Germinal center (tissue), 1 donor: Measurements from ENCODE around the gene C4orf51.

ENCODE experiments used
- DNase-seq: peaks from one replicate; pipeline ENCODE4 v3.0.0; 2012; ENCODE audit warnings: mixed read lengths, low spot score

C4orf51 gene

GRCh38 chr4:145757188-145757587, 77.2 kb downstream of the C4orf51 start:
- no peak for DNase-seq

- no peak for DNase-seq
Observed at GRCh38 chr4:145760176-145760575, 80.2 kb downstream of the C4orf51 start.

- no peak for DNase-seq
Observed at GRCh38 chr4:145760961-145761929, 81.3 kb downstream of the C4orf51 start.

- DNase-seq: no peak
Observed at GRCh38 chr4:145762719-145763118, 82.8 kb downstream of the C4orf51 start.

- DNase-seq: no peak
Observed at GRCh38 chr4:145763399-145763798, 83.5 kb downstream of the C4orf51 start.

GRCh38 chr4:145766273-145766672, 86.3 kb downstream of the C4orf51 start:
- DNase-seq: no peak

- DNase-seq: no peak
Observed at GRCh38 chr4:145769450-145770037, 89.6 kb downstream of the C4orf51 start.

- no peak for DNase-seq
Observed at GRCh38 chr4:145770124-145770523, 90.2 kb downstream of the C4orf51 start.

GRCh38 chr4:145772347-145772746, 92.4 kb downstream of the C4orf51 start:
- no peak for DNase-seq

- DNase-seq: no peak
Observed at GRCh38 chr4:145773581-145774234, 93.8 kb downstream of the C4orf51 start.

- no peak for DNase-seq
Observed at GRCh38 chr4:145774473-145774872, 94.5 kb downstream of the C4orf51 start.

GRCh38 chr4:145775406-145775805, 95.5 kb downstream of the C4orf51 start:
- DNase-seq: no peak

- DNase-seq: no peak
Observed at GRCh38 chr4:145776208-145776607, 96.3 kb downstream of the C4orf51 start.

- no peak for DNase-seq
Observed at GRCh38 chr4:145779319-145779801, 99.4 kb downstream of the C4orf51 start.

- DNase-seq: no peak
Observed at GRCh38 chr4:145781351-145781750, 101.4 kb downstream of the C4orf51 start.
